OCI-M1 (cell line): ENCODE results near the gene KCNJ4.
A peak's percentile ranks its signal among the peaks of the same experiment; 100 is the strongest.

Source experiments
- DNase-seq: peaks from one replicate; lab custom pipeline; 2025; lab: John Stamatoyannopoulos, UW

Gene KCNJ4

GRCh38 chr22:38452373-38453065 lies 2.5 kb downstream of the KCNJ4 start:
- peak; percentile 14 for DNase-seq

- DNase-seq: no peak
Measured at GRCh38 chr22:38451864-38452263, 3.1 kb downstream of the KCNJ4 start.

GRCh38 chr22:38451404-38451803 lies 3.6 kb downstream of the KCNJ4 start:
- DNase-seq: no peak

- no peak for DNase-seq
Measured at GRCh38 chr22:38450234-38450797, 4.7 kb downstream of the KCNJ4 start.

GRCh38 chr22:38449776-38450175 lies 5.2 kb downstream of the KCNJ4 start:
- no peak for DNase-seq

- no peak for DNase-seq
Measured at GRCh38 chr22:38448945-38449745, 5.9 kb downstream of the KCNJ4 start.

- no peak for DNase-seq
Measured at GRCh38 chr22:38446018-38446601, 8.9 kb downstream of the KCNJ4 start.

- no peak for DNase-seq
Measured at GRCh38 chr22:38444783-38445182, 10.2 kb downstream of the KCNJ4 start.

GRCh38 chr22:38443628-38444521 lies 11.1 kb downstream of the KCNJ4 start:
- peak; percentile 57 for DNase-seq

GRCh38 chr22:38442967-38443627 lies 11.9 kb downstream of the KCNJ4 start:
- no peak for DNase-seq

GRCh38 chr22:38441620-38442287 lies 13.2 kb downstream of the KCNJ4 start:
- DNase-seq: no peak

GRCh38 chr22:38440747-38441350 lies 14.2 kb downstream of the KCNJ4 start:
- DNase-seq: no peak

GRCh38 chr22:38437416-38437815 lies 17.6 kb downstream of the KCNJ4 start:
- DNase-seq: no peak

GRCh38 chr22:38436629-38437395 lies 18.2 kb downstream of the KCNJ4 start:
- DNase-seq: no peak

- no peak for DNase-seq
Measured at GRCh38 chr22:38435965-38436364, 19.0 kb downstream of the KCNJ4 start.

- peak; percentile 20 for DNase-seq
Measured at GRCh38 chr22:38435010-38435409, 20.0 kb downstream of the KCNJ4 start.

- no peak for DNase-seq
Measured at GRCh38 chr22:38433871-38434270, 21.1 kb downstream of the KCNJ4 start.

- no peak for DNase-seq
Measured at GRCh38 chr22:38432264-38432663, 22.7 kb downstream of the KCNJ4 start.

GRCh38 chr22:38431266-38432010 lies 23.6 kb downstream of the KCNJ4 start:
- no peak for DNase-seq
